HG03135 (cell line): ENCODE results near the gene MGRN1.

Source experiments
- ATAC-seq: cut with Tn5 transposase; IDR thresholded peaks from one replicate; pipeline ENCODE4 v1.9.1; 2021; ENCODE audit warnings: mild to moderate bottlenecking, moderate library complexity; ENCODE audit not compliant: unreplicated experiment

The MGRN1 gene

DNA sequence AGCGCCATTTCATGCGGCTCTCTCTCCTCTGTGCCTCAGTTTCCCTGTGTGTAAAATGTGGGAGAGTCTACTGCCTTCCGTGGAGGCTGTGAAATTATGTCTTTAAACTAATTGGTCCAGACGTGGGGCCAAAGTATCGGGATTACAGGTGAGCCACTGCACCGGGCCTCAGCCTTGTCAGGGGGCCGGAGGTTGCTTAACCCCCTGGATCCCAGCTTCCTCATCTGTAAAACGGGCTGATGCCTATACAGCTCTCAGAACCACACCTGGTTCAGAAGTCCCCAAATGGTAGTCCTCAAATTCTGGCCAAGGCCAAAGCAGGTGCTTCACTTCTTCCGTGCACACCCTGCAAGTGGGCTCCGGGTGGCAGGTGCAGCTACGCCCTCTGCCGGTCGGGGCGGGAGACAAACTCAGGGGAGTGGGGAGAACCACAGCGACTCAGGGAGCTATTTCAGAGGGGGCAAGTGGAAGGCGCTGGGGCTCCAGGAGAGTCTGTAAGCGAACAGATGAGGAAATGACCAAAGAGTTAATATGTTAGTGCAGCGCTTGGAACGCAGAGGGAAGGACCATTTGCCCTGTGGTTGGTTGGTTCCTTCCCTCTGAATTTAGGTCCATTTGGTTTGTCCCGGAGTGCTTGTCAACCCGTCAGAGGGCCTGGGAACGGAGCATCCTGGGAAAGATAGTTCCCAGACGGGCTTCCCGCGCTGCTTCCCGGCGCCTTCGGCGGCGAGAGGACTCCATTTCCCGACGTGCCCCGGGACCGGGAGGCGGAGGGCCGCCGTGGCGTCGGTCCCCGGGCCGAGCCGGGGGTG is at the start of gene MGRN1:
TSS of gene MGRN1 (plus strand) at position 812 of the 812 bp plus-strand sequence. CDS start 135 bp downstream, outside the sequence.
- ATAC-seq: peak; percentile 77

DNA sequence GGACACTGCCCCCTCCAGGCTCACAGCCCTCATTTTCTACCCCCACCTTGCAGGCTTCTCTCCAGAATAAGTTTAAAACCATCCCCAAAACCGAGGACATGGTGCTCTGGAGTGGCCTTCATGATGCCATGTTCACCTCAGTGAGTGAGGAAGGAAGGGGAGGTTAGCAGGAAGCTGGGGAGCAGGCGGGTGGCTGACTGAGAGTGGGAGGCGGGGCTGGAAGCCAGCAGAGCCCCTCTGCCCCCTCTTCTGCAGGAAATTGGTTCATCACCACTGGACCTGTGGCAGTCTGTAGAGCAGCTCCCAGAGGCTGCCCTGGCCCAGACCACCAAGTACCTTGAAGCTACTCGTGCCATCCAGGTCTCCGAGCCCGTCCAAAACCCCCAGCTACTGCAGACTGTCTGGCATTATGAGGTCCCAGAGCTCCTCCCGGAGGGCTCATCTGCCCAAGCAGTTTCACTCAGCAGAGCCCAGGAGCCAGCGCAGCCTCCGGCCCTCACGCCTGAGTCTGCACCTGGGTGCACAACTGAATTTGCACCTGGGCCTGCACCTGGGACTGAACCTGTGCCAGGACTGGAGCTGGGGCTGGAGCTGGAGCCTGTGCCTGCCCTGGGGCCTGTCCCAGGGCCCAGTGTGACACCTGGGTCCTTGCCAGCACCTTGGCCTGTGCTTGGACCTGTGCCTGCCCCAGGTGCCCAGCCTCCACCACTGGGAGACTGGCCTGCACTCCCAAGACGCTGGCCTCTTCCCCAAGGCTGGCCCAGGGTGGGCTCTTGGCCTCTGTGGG is 49.5 kb upstream of the MGRN1 start:
- no peak for ATAC-seq

DNA sequence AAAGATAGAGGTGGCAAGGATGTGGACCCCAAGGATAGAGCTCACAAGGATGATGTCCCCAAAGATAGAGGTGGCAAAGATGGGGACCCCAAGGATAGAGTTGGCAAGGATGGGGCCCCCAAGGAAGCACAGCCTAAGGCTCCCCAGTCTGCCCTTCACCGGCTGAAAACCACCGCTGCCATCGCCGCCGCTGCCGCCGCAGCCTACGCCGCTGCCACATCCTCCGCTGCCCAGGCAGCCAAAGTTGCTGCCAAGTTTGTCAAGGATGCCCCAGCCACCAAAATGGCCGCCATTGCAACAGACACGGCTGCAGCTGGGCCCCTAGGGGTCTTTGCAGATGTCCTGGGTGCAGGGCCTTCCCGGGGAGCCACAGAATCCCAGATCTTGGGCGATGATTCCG is 48.6 kb upstream of the MGRN1 start:
- no peak for ATAC-seq

DNA sequence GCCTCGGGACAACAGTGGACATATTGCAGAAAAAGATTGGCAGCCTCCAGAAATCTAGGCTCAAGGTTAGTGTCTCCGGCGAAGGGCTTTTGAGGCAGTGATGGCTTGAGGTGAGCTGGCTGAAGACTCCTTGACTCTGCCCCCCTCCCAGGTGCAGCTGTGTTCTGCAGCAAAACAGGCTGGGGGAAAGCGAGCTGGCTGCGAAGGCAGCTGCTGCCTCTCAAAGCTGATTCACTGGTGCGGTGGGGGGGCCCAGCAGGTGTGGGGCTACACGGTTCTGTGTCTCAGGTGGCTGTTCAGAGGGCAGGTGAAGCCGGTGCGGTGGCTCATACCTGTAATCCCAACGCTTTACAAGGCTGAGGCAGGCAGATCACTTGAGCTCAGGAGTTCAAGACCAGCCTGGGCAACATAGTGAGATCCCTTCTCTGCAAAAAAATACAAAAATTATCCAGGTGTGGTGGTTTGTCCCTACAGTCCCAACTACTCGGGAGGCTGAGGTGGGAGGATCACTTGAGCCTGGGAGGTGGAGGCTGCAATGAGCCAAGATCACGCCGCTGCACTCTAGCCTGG is 45.6 kb upstream of the MGRN1 start:
- no peak for ATAC-seq

DNA sequence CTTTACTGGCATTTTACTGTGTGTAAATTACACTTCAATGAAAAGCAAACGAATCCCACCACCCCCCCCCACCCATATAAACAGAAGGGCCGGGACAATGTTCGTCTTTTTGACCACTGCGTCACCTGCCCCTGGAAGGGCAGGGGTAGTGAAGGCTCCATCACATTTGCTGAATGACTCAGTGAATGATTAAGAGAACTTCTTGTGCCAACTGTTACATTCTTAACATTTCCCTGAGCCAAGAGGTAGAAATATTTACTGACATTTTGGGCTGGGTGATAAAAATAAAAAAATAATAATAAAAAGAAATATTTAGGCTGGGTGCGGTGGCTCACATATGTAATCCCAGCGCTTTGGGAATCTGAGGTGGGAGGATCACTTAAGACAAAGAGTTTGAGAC is 44.4 kb upstream of the MGRN1 start:
- ATAC-seq: no peak

DNA sequence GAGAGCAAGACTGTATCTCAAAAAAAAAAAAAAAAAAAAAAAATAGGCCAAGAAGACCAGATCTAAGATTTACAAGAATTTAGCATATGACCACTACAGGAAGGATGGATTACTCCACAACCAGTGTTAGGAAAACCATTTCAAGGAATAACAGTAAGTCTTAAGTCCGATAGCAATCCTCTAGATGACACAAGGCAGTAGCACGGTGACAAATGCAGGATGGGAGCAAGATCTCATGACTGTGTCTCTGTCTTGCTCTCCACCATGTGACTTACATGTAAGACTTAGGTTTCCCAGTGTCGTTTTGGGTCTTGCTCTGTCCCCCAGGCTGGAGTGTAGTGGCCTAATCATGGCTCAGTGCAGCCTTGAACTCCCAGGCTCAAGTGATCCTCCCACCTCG is 40.7 kb upstream of the MGRN1 start:
- no peak for ATAC-seq

DNA sequence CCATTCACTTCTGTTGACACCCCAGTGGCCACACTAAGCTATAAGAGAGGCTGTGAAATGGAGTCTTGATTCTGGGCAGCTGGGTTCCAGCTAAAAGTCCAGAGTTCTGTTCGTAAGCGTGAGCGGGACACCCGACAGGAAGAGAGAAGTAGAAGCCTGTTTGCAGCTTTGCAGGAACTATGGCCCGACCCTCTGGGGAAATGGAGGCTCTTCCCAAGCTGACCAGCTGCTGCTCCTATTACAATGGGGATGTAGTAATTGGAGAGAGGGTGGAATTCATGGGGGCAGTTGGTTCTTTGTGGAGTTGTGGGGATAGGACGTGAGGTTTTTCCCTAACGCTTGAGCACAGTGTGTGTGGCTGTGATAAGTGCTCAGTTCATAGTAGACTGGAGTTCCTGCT is 38.3 kb upstream of the MGRN1 start:
- ATAC-seq: no peak

DNA sequence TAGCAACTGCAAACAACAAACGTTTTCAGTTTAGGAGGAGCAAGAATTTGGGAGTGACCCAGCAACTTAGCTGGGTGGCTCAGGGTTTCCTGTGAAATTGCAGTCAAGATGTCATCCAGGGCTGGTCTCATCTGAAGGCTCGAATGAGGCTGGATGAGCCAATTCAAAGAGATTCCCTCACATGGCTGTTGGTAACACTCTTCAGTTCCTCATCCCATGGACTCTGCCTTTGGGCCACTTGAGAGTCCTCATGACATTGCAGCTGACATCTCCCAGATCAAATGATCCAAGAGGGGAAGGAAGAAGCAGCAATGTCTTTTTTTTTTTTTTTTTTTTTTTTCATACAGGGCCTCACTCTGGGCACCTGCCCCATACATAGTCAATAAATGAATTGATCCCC is 36.2 kb upstream of the MGRN1 start:
- no peak for ATAC-seq

DNA sequence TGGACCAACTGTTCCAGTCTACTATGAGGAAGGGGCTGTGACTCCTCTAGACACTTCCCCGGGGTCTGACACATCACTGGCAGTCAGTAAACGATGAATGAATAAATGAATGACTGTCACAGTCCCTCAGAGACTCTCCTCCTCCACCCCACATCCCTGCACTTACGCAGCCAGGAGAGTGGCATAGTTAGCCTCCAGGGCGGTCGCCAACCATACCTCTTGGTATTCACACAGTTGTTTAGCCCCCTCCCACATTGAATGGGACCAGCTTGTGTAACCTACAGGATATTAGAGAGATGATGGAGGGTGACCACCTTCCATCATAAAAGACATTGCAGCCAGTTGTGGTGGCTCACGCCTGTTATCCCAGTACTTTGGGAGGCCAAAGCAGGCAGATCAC is 35.7 kb upstream of the MGRN1 start:
- ATAC-seq: no peak

DNA sequence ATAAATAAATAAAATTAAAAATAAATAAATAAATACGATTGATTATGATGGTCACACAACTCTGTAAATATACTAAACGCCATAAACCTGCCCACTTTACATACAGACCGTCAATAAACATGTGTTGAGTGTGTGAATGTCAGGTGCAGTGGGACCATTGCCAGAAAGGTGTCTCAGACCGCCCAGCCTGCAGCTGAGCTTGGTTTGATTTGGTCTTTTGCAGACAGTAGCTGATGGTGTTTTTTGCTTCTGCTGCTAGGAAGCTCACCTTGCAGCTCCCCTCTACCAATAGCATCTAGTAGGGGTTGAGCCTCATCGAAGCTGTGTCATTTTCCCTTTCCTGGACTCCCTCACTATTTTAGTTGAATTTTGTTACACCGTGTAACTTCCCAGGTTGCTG is 33.4 kb upstream of the MGRN1 start:
- ATAC-seq: no peak

DNA sequence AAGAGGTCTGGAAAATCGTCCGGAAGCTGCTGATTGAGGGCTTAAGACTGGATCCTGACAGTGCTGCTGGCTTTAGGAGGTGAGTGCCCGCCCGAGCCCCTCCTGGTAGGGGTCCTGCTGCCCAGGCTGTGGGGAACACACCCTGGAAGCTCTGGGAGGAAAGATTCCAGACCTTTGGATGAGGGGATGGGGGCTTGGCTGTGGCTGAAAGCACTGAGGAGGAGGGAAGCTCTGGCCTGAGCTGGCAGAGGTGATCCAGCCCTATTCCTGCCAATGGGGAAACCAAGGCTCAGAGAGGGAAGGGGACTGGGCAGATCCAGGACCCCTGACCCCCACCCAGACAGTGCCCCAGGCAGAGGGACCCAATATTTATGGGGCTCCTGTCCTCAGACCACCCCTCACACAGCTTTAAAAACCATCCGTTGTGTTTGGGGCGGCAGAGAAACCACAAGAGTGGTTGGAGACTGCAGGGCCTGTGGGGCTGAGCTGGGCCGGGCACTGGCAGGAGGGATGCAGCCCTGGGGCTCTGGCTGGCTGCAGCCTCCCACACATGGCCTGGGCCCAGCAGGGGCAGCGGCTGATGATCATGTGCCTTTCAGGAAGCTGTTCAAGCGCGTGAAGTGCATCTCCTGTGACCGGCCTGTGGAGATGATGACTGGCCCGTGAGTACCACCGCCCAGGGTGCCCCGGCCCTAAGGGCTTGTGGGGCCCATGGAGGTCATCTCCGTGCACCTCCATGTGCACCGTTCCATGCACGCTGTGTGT is 32.7 kb upstream of the MGRN1 start:
- ATAC-seq: no peak

DNA sequence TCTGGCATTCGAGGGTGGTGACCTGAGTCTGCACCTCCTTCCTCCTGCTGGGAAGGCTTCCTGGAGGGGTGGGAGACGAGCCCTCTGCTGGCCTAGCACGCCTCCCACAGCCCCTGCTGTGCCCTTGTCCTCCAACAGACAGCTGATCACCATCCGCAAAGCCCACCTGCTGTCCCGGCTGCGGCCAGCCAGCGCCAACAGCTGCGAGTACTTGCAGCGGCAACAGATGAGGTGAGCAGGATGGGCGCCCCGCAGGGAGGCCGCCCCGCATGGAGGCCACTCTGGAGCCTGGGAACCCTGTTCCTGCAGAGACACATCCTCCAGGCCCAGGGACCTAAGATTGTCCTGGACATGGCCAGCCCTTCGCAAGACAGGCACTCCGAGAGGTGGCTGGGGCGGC is 31.5 kb upstream of the MGRN1 start:
- ATAC-seq: no peak

DNA sequence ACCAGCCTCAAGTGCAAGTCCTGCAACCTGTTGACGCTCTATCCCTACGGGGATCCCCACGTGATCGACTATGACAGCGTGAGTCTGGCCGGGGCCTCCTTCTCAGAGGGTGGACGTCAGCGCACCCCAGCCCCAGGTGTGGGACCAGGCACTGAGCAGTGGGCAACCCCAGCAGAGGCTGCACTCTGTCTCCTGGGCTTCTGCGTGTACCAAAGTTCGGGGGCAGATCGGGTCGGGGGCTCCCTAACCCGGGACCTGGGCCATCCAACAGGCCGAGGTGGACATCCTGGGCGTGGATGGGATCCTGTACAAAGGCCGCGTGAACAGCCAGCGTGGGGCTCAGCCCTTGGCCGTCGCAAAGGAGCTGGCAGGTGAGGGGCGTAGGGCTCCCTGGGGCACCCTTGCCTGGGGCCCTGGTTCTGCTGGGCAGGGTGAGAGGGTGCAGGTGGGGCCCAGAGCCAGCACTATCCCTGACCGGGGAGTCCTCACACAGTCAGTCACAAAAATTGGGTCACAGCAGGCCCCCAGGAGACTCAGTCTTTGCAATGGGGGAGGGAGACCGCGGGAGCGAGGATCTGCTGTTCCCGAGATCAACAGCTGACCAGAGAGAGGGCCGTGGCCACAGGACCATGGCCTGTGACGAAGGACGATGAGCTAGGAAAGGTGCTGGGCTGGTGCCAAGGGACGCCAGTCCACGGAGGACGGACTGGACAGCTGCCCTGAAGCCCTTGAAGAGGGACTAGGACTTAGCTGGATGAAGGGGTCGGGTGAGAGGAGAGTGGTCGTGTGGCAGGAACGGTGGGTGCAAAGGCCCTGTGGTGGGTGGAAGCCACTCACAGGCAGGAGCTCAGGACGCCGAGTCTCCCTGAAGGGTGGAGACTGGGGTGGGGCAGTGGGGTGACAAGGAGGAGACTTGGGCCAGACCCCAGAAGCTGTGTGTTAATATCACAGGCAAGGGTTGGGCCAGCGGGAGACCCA is 29.9 kb upstream of the MGRN1 start:
- no peak for ATAC-seq

DNA sequence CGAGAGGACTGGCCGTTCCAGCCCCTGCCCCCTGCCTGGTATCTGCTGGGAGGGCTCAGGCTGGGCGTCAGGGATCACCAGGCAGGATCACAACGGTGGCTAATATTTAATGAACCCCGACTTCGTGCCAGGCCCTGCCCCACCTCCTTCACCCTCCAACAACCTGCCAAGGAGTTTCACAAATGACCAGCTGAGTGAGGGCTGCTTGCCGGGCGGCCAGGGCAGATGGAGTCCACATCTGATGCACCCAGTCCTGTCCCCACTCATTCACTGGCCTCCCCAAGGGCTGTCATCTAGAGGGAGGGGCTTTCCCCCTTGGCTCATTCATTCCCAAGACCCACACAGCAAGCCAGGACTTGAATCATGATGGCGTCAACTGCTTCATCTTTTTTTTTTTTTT is 27.5 kb upstream of the MGRN1 start:
- ATAC-seq: no peak

DNA sequence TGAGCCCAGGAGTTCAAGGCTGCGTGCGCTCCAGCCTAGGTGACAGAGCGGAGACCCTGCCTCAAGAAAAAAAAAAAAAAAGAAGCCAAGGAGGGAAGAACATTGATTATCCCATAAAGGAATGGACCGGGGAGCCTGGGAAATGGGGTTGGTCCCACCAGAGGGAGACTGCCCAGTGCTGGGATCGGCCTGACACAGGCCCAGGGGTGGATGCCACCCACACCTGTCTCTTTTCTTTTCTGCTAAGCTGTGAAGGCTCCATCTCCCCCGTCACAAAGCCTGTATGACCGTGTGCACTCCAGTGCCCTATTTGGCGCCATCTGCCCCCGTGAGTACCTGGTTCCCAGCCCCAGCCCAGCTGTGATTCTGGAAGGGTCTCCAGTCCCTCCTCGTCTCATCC is 25.6 kb upstream of the MGRN1 start:
- no peak for ATAC-seq

DNA sequence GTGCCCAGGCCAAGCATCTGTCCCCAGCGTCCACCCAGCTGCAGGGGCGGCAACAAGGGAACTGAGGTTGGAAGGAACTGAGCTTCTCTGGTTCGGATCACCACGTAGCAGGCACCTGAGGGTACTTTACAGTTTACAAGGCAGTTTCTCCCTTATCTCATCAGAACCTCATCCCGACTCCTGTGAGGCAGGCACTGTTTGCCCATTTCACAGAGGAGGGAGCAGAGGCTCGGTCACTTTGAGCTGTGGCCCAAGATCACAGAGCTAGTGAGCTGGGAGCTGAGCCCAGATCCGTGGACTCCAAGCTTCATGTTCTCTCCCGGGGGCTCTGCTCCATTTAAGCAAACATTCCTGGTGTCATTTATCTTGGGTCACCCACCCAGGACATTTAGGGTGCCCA is 25.1 kb upstream of the MGRN1 start:
- no peak for ATAC-seq

DNA sequence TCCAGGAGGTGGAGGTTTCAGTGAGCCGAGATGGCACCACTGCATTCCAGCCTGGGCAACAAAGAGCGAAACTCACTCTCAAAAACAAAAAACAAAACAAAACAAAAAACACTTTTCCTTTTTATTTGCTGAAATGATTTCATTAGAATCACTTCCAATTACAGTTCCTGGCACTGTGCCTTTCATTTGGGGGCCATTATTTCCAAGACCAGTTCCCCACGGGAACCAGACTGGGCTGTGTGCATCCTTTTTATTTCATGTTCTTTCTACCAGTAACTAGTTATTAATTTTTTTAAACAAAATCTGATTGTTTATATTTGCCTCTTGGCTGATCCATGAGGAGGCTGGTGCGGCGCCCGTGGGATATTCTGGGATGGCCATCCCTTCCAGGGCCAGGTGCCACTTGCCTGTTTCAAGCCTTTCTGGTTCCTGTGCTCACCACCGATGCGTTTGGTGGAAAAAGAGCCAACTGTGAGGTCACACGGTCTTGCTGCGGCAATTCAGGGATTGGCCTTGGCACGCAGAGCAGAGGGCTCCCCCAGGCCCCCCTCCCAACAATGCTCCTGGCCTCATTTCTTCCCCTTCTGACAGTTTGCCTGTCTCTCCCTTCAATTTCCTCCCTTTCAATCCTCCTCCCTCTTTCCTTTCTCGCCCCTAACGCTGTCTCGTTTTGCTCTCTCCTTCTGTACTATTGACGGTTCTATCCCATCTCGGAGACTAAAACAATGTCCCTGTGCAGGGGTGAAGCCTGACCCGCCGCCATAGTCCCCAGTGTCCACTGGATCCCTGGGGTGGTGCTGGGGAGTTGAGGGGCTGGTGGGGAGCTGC is 23.4 kb upstream of the MGRN1 start:
- no peak for ATAC-seq

DNA sequence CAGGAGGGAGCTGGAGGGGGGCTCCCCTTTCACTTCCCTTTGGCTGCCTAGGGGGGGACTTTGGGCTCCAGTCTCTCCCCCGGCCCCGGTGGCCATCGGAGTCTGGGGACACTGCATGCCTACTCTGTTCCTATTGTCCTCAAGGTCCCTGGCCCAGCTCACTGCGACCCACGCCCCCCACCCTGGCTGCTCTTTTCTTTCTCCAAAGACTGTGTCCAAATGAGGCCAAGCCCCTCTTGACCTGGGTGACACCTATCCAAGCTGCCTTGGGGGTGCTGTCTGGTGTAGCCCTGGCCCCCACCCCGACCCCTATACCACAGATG is 22.8 kb upstream of the MGRN1 start:
- ATAC-seq: no peak

DNA sequence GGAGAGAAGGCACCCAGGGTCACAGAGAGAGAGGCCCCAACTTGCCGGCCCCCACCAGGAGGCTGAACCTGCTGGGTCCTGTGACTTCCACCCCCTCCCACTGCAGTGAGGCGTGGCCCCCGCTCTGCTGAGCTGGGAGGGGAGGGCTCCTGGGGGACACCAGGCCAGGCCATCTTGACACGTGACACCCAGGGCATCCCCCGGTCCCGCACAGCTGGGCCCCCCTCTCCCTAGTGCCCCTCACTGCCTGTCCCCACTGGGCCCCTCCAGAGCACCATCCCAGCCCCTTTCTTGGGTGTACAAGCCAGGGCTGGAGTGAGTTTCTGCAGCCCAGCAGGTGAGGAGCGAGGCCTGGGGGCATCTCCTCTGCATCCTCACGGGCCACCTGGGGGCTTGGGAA is 22.3 kb upstream of the MGRN1 start:
- ATAC-seq: no peak
